Fibroblast of the aortic adventitia (primary cell): ENCODE results near the gene VASH2. TPM values are rescaled to one million over a fixed set of nuclear protein-coding genes. Genes with fewer than 3 reads are reported as not detected.
"Not testable (repeated sequence)": the region's sequence is repeated elsewhere in the genome, so short reads cannot be mapped to it uniquely, and the experiment has no call there.

Experiments
- DNase-seq: peaks from one replicate; pipeline ENCODE4 v3.0.0-alpha.2; 2010; ENCODE audit warnings: low read depth
- H3K4me3 ChIP-seq: 2 replicates; pipeline ENCODE4 v1.5.1; 2011; ENCODE audit warnings: low read depth, mild to moderate bottlenecking, control low read depth, low read length, moderate library complexity
- CTCF ChIP-seq: IDR thresholded peaks from 2 replicates; pipeline ENCODE4 v1.5.1; 2011; ENCODE audit warnings: mild to moderate bottlenecking, low read length, control low read depth, inconsistent platforms; ENCODE audit not compliant: insufficient read depth
- total RNA-seq: library from RNA; depleted of rRNA; stranded (reverse); fragments of >200 nt; gene quantifications from 2 replicates; pipeline ENCODE4 v1.2.3, GENCODE V29; 2012; ENCODE audit warnings: low replicate concordance

Gene VASH2
- total RNA-seq, 1 donor, result 0.90 TPM

GRCh38 chr1:212964102-212964501 is 13.8 kb downstream of the VASH2 start:
- no peak for DNase-seq
- no peak overlapping the region for H3K4me3 ChIP-seq
- TF ChIP-seq CTCF, result no peak

GRCh38 chr1:212964993-212965392 is 14.7 kb downstream of the VASH2 start:
- not testable (repeated sequence) for H3K4me3 ChIP-seq, DNase-seq

- DNase-seq, result no peak
- TF ChIP-seq CTCF, result no peak
- H3K4me3 ChIP-seq, result no peak overlapping the region
Observed at GRCh38 chr1:212966616-212967015, 16.3 kb downstream of the VASH2 start.

- DNase-seq, result peak; percentile 29
- H3K4me3 ChIP-seq, result no peak overlapping the region
- peak; percentile 66 for TF ChIP-seq CTCF
Observed at GRCh38 chr1:212967801-212968200, 17.5 kb downstream of the VASH2 start.

GRCh38 chr1:212968368-212968863 is 18.1 kb downstream of the VASH2 start:
- no peak overlapping the region for H3K4me3 ChIP-seq
- DNase-seq, result no peak
- no peak for TF ChIP-seq CTCF

GRCh38 chr1:212970085-212970484 is 19.7 kb downstream of the VASH2 start:
- TF ChIP-seq CTCF, result no peak
- no peak for DNase-seq

GRCh38 chr1:212971312-212971711 is 21.0 kb downstream of the VASH2 start:
- no peak overlapping the region for H3K4me3 ChIP-seq
- no peak for TF ChIP-seq CTCF
- DNase-seq, result no peak

More at GRCh38 chr1:212970085-212970484, 19.7 kb downstream of the VASH2 start:
- no peak overlapping the region for H3K4me3 ChIP-seq

- H3K4me3 ChIP-seq, result no peak overlapping the region
- TF ChIP-seq CTCF, result no peak
- DNase-seq, result no peak
Observed at GRCh38 chr1:212973426-212973825, 23.1 kb downstream of the VASH2 start.
